Mesenchymal stem cell (in vitro differentiated cells and primary cell): ENCODE measurements around the gene PLA2G5.

Source experiments
- DNase-seq: peaks from one replicate; pipeline ENCODE4 v3.0.0-alpha.2; 2013
- H2AFZ ChIP-seq: one replicate; pipeline ENCODE4 v1.6.1; 2013; ENCODE audit warnings: low read depth, mild to moderate bottlenecking, control low read depth, inconsistent platforms, low read length, moderate library complexity
- H2AK5ac ChIP-seq: 2 replicates; pipeline ENCODE4 v1.6.1; 2013; ENCODE audit warnings: low read length, moderate library complexity, mild to moderate bottlenecking, inconsistent platforms; ENCODE audit not compliant: severe bottlenecking
- H2BK120ac ChIP-seq: one replicate; pipeline ENCODE4 v1.6.1; 2013; ENCODE audit warnings: low read depth, mild to moderate bottlenecking, inconsistent platforms, low read length, moderate library complexity
- H2BK12ac ChIP-seq, 2 experiments: one replicate each; pipeline ENCODE4 v1.6.1; 2013; ENCODE audit warnings: inconsistent platforms in 2 of 2, low read length in 2 of 2, mild to moderate bottlenecking in 2 of 2, moderate library complexity in 2 of 2, control low read depth in 1 of 2
- H2BK15ac ChIP-seq: one replicate; pipeline ENCODE4 v1.6.1; 2013; ENCODE audit warnings: mild to moderate bottlenecking, low read depth, inconsistent platforms; ENCODE audit not compliant: poor library complexity, severe bottlenecking
- H2BK5ac ChIP-seq: 2 replicates; pipeline ENCODE4 v1.6.1; 2013; ENCODE audit warnings: low read depth, mild to moderate bottlenecking, low read length, control low read depth, inconsistent platforms; ENCODE audit not compliant: poor library complexity, severe bottlenecking
- H3K14ac ChIP-seq, 2 experiments: one replicate each; pipeline ENCODE4 v1.6.1; 2013; ENCODE audit warnings: inconsistent platforms in 2 of 2, low read length in 2 of 2, control low read depth in 1 of 2, mild to moderate bottlenecking in 1 of 2, moderate library complexity in 1 of 2
- H3K18ac ChIP-seq, 2 experiments: one replicate each; pipeline ENCODE4 v1.6.1; 2013; ENCODE audit warnings: inconsistent platforms in 2 of 2, low read length in 2 of 2, control low read depth in 1 of 2, low read depth in 1 of 2, mild to moderate bottlenecking in 1 of 2
- H3K23ac ChIP-seq, 2 experiments: one replicate each; pipeline ENCODE4 v1.6.1; 2013; ENCODE audit warnings: inconsistent platforms in 2 of 2, low read length in 2 of 2, mild to moderate bottlenecking in 2 of 2, moderate library complexity in 2 of 2, control low read depth in 1 of 2
- H3K27ac ChIP-seq: 2 replicates; pipeline ENCODE4 v1.5.1; 2013; ENCODE audit warnings: mild to moderate bottlenecking, moderate library complexity, low read length, control low read depth, inconsistent platforms; ENCODE audit not compliant: poor library complexity, severe bottlenecking
- H3K27me3 ChIP-seq, 2 experiments: 2 replicates each; pipeline versions ENCODE4 v1.6.1 to v1.7.0; 2013; ENCODE audit warnings: low read length in 2 of 2, mild to moderate bottlenecking in 2 of 2, moderate library complexity in 2 of 2, control low read depth in 1 of 2, inconsistent platforms in 1 of 2; ENCODE audit not compliant: control insufficient read depth in 1 of 2, insufficient read depth in 1 of 2
- H3K36me3 ChIP-seq, 2 experiments: 2 replicates each; pipeline versions ENCODE4 v1.6.1 to v1.7.0; 2013; ENCODE audit warnings: low read length in 2 of 2, control low read depth in 1 of 2, inconsistent platforms in 1 of 2, low read depth in 1 of 2, mild to moderate bottlenecking in 1 of 2; ENCODE audit not compliant: insufficient read depth in 2 of 2, control insufficient read depth in 1 of 2
- H3K4ac ChIP-seq, 2 experiments: one replicate each; pipeline ENCODE4 v1.6.1; 2013; ENCODE audit warnings: inconsistent platforms in 2 of 2, low read length in 2 of 2, mild to moderate bottlenecking in 2 of 2, moderate library complexity in 2 of 2, control low read depth in 1 of 2, low read depth in 1 of 2
- H3K4me1 ChIP-seq: 2 replicates; pipeline ENCODE4 v1.6.1; 2013; ENCODE audit warnings: low read depth, low read length, control low read depth; ENCODE audit not compliant: control insufficient read depth, insufficient read depth
- H3K4me2 ChIP-seq: 2 replicates; pipeline ENCODE4 v1.6.1; 2013; ENCODE audit warnings: low read length, mild to moderate bottlenecking, inconsistent platforms; ENCODE audit not compliant: poor library complexity, severe bottlenecking
- H3K4me3 ChIP-seq, 2 experiments: 2 replicates each; pipeline versions ENCODE4 v1.5.1 to v1.7.0; 2013; ENCODE audit warnings: low read length in 2 of 2, mild to moderate bottlenecking in 2 of 2, control low read depth in 1 of 2, low read depth in 1 of 2; ENCODE audit not compliant: insufficient read depth in 1 of 2
- H3K79me1 ChIP-seq: replicated peaks from 2 replicates; pipeline ENCODE4 v1.6.1; 2013; ENCODE audit warnings: mild to moderate bottlenecking, control low read depth, low read length, inconsistent platforms; ENCODE audit not compliant: poor library complexity, severe bottlenecking
- H3K9ac ChIP-seq: 2 replicates; pipeline ENCODE4 v1.7.0; 2013; ENCODE audit warnings: mild to moderate bottlenecking, low read length, moderate library complexity
- H3K9me3 ChIP-seq: 2 replicates; pipeline ENCODE4 v1.7.0; 2013; ENCODE audit warnings: mild to moderate bottlenecking, low read length; ENCODE audit not compliant: control insufficient read depth
- H4K8ac ChIP-seq: one replicate; pipeline ENCODE4 v1.6.1; 2013; ENCODE audit warnings: inconsistent platforms, mild to moderate bottlenecking, low read length, moderate library complexity
- H4K91ac ChIP-seq: one replicate; pipeline ENCODE4 v1.6.1; 2013; ENCODE audit warnings: mild to moderate bottlenecking, low read length, inconsistent platforms
- WGBS: methylation state at CpG from one replicate; pipeline ENCODE4 v1.1.7; 2013; ENCODE audit warnings: mixed read lengths; 5-methylcytosine and 5-hydroxymethylcytosine counted together

Gene PLA2G5

GRCh38 chr1:20120796-20121195 lies 50.8 kb downstream of the PLA2G5 start:
- H3K14ac ChIP-seq, result no peak overlapping the region
- no peak overlapping the region for H3K4me2 ChIP-seq
- no peaks in the 10 kb centered on the region for H3K9me3 ChIP-seq
- no peak overlapping the region for H2BK12ac ChIP-seq
- H2BK15ac ChIP-seq, result no peak overlapping the region
- no peak overlapping the region for H3K23ac ChIP-seq
- WGBS, result 91% methylated on average over 4 of the region's 4 CpGs
- H4K91ac ChIP-seq, result no peak overlapping the region
- no peak overlapping the region for H2AFZ ChIP-seq
- H3K18ac ChIP-seq, result no peak overlapping the region
- no peak overlapping the region for H2BK5ac ChIP-seq
- no peak overlapping the region for H4K8ac ChIP-seq
- H3K27me3 ChIP-seq, result peaks cover 4 to 10% of the 10 kb centered on the region in 2 experiments
- H2AK5ac ChIP-seq, result no peak overlapping the region
- no peaks in the 10 kb centered on the region for H3K4me1 ChIP-seq
- H3K4me3 ChIP-seq, result no peak overlapping the region
- H3K79me1 ChIP-seq, result no peaks in the 10 kb centered on the region
- no peak overlapping the region for H3K9ac ChIP-seq
- DNase-seq, result no peak
- no peak overlapping the region for H2BK120ac ChIP-seq
- no peak overlapping the region for H3K4ac ChIP-seq
- no peaks in the 10 kb centered on the region for H3K36me3 ChIP-seq
- H3K27ac ChIP-seq, result no peak overlapping the region

GRCh38 chr1:20123722-20124455 lies 53.9 kb downstream of the PLA2G5 start:
- no peak overlapping the region for H3K27ac ChIP-seq
- no peak for DNase-seq
- H2AK5ac ChIP-seq, result no peak overlapping the region
- H3K9ac ChIP-seq, result no peak overlapping the region
- no peaks in the 10 kb centered on the region for H3K36me3 ChIP-seq
- peak overlapping the region in 1 of 2 experiments; percentile 15 for H3K4me3 ChIP-seq
- H3K9me3 ChIP-seq, result no peaks in the 10 kb centered on the region
- no peak overlapping the region for H3K23ac ChIP-seq
- H4K91ac ChIP-seq, result no peak overlapping the region
- H2BK12ac ChIP-seq, result no peak overlapping the region
- no peak overlapping the region for H3K18ac ChIP-seq
- H3K14ac ChIP-seq, result no peak overlapping the region
- no peak overlapping the region for H2BK15ac ChIP-seq
- no peak overlapping the region for H2AFZ ChIP-seq
- 81% methylated on average over 6 of the region's 10 CpGs for WGBS
- no peak overlapping the region for H2BK120ac ChIP-seq
- peaks cover 4 to 8% of the 10 kb centered on the region in 2 experiments for H3K27me3 ChIP-seq
- no peak overlapping the region for H4K8ac ChIP-seq
- H3K4me1 ChIP-seq, result no peaks in the 10 kb centered on the region
- H3K4me2 ChIP-seq, result no peak overlapping the region
- H3K79me1 ChIP-seq, result no peaks in the 10 kb centered on the region
- H2BK5ac ChIP-seq, result no peak overlapping the region
- H3K4ac ChIP-seq, result no peak overlapping the region

DNA sequence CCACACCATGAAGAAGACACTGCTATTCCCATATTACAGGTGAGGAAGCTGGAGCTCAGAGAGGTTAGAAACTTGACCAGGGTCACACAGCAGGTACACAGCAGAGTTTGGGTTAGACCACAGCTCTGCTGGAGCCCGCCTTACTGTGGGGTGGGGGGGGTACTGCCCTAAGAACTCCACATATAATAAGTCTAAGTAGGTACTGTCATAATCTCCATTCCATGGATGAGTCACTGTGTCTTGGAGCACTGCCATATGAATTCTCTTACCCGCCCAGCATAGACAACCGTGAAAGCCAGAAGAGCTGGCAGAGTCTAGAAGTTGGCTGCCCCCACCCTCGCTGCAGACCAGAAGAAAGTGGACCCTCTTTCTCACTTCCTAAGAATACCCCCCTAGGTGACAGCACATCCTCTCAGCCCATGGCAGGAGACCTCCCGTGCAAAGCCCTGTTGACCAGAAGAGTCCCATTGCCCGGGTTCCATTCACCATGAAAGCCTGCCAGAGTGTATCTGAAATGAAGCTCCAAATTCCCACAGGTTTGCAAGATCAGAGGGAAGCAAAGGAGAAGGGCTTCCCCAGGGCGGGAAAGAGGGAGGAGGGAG lies 54.6 kb downstream of the PLA2G5 start:
- Histone ChIP-seq H3K4ac (no peak overlapping the region), H3K9me3 (no peaks in the 10 kb centered on the region), H2AFZ (no peak overlapping the region), H3K79me1 (no peaks in the 10 kb centered on the region), H3K23ac (no peak overlapping the region), H3K14ac (no peak overlapping the region), H3K18ac (no peak overlapping the region), H2BK15ac (no peak overlapping the region), H3K36me3 (no peaks in the 10 kb centered on the region), H2BK120ac (no peak overlapping the region), H3K4me3 (peak overlapping the region in 1 of 2 experiments; percentile 15), H3K27ac (no peak overlapping the region), H3K4me1 (no peaks in the 10 kb centered on the region), H3K27me3 (peaks cover 4 to 6% of the 10 kb centered on the region in 2 experiments), H2BK5ac (no peak overlapping the region), H4K91ac (no peak overlapping the region), H2AK5ac (no peak overlapping the region), H3K9ac (no peak overlapping the region), H4K8ac (no peak overlapping the region), H3K4me2 (no peak overlapping the region), H2BK12ac (no peak overlapping the region)
- peak; percentile 54 for DNase-seq
- WGBS, result 66% methylated on average over 6 of the region's 7 CpGs

- no peak overlapping the region for H2AK5ac ChIP-seq
- H3K27me3 ChIP-seq, result peaks cover 4 to 6% of the 10 kb centered on the region in 2 experiments
- H4K91ac ChIP-seq, result no peak overlapping the region
- H3K4ac ChIP-seq, result no peak overlapping the region
- H3K4me1 ChIP-seq, result no peaks in the 10 kb centered on the region
- H2BK5ac ChIP-seq, result no peak overlapping the region
- H3K9ac ChIP-seq, result no peak overlapping the region
- H3K79me1 ChIP-seq, result no peaks in the 10 kb centered on the region
- no peak overlapping the region for H3K23ac ChIP-seq
- no peak for DNase-seq
- no peaks in the 10 kb centered on the region for H3K36me3 ChIP-seq
- no peak overlapping the region for H2BK15ac ChIP-seq
- H3K14ac ChIP-seq, result no peak overlapping the region
- H2BK120ac ChIP-seq, result no peak overlapping the region
- no peak overlapping the region for H3K4me3 ChIP-seq
- H3K27ac ChIP-seq, result no peak overlapping the region
- no peak overlapping the region for H3K18ac ChIP-seq
- H2AFZ ChIP-seq, result no peak overlapping the region
- H3K9me3 ChIP-seq, result no peaks in the 10 kb centered on the region
- H4K8ac ChIP-seq, result no peak overlapping the region
- no peak overlapping the region for H2BK12ac ChIP-seq
- 89% methylated on average over 10 of the region's 10 CpGs for WGBS
- no peak overlapping the region for H3K4me2 ChIP-seq
Measured at GRCh38 chr1:20125100-20125499, 55.1 kb downstream of the PLA2G5 start.
